GM10248 (cell line): ENCODE results near the gene ZMPSTE24.
A peak's percentile ranks its signal among the peaks of the same experiment; 100 is the strongest.

Source experiments
- CTCF ChIA-PET: fragments of 300-600 bp; sonication (Branson Sonifier 250); formaldehyde crosslinking; extraction: SDS; loops from one replicate; lab custom pipeline; 2021; ENCODE audit warnings: antibody characterized with exemption; lab: Yijun Ruan, JAX
- POLR2A ChIA-PET: fragments of 350-650 bp; sonication (Branson Sonifier 250); formaldehyde crosslinking; extraction: SDS; loops from one replicate; lab custom pipeline; 2020; ENCODE audit warnings: antibody characterized with exemption; lab: Yijun Ruan, JAX
- DNase-seq: peaks from one replicate; pipeline ENCODE4 v3.0.0; 2012; ENCODE audit errors: extremely low spot score
- CTCF ChIP-seq: IDR thresholded peaks from 2 replicates; pipeline ENCODE4 v1.5.1; 2012; ENCODE audit warnings: mild to moderate bottlenecking, low read depth; ENCODE audit errors: extremely low read depth, missing control alignments, control extremely low read depth

ZMPSTE24 gene

DNA sequence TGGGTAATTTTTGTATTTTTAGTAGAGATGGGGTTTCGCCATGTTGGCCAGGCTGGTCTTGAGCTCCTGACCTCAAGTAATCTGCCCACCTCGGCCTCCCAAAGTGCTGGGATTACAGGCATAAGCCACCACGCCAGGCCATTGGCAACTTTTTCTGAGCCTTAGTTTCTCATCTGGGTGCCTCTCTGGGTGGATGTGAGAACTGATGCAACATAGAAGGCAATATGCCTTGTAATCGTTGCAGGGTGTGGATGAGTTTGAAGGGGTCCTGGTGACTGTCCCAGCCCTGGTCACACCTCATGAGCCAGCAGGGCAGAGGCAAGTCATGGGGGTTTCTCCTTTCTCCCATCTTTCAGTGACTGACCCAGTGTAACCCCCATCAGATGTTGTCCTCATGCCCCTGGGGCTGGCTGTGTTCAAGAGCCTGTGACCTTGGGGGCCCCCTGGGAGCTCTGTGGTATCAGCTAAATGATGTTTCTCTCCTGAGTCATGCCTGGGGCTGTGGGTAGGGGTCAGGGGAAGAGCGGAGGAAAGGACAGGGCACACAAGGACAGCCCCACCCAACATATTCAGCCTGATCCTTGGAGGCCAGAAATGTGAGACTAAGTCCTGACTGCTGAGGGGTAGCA, 55.4 kb downstream of the ZMPSTE24 start:
- DNase-seq = peak; percentile 38
- ChIA-PET POLR2A (interaction anchor here (0.6 kb wide), 2 partner anchors 8 to 138 kb away, joined by 3 to 5 read pairs; no protein-coding TSS in a partner anchor), CTCF (interaction anchor here (1.5 to 10.7 kb wide), 9 partner anchors 11 to 230 kb away, joined by 4 to 168 read pairs (median 11); no protein-coding TSS in a partner anchor)
- no peak for TF ChIP-seq CTCF

GRCh38 chr1:40313958-40314720, 56.1 kb downstream of the ZMPSTE24 start:
- ChIA-PET CTCF (interaction anchor here (0.7 to 10.7 kb wide), 38 partner anchors 10 to 254 kb away, joined by 3 to 168 read pairs (median 6); partner anchors contain the start of genes RLF and SMAP2), POLR2A (no interaction called here)
- no peak for TF ChIP-seq CTCF
- DNase-seq = no peak

- ChIA-PET CTCF (interaction anchor here (0.7 to 10.7 kb wide), 61 partner anchors 10 to 395 kb away, joined by 3 to 168 read pairs (median 5); partner anchors contain the start of genes RLF, SMAP2 and ZNF684), POLR2A (interaction anchor here (0.7 kb wide), 1 partner anchor 58 kb away, joined by 3 read pairs; the partner anchor contains the start of gene SMAP2)
- TF ChIP-seq CTCF = no peak
- no peak for DNase-seq
Measured at GRCh38 chr1:40314721-40315238, 56.7 kb downstream of the ZMPSTE24 start.

DNA sequence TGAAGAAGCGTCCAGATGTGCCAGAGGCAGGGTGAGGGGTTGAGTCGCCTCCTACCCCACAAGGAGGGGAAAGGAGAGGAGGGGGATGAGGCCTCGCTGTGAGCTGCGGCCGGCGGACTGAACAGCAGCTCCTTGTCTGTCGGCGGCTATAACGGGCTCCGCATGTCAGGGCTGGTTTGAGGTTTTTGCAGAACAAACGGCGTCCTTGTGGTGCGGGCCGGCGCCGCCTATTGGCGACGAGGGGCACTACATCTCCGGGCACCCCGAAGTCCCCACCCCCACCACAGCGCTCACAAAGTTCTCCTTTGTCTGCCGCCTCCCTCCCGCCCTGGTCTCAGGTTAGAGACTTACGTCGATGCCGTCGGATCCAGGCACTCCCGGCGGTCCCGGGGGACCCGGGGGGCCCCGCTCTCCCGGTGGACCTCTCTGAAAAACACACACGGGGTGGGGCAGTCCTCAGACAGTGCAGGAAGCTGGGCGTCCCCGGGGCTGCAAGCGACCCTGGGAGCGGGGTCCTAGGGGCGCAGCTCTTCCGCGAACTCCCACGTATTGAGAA, 57.3 kb downstream of the ZMPSTE24 start:
- ChIA-PET POLR2A (interaction anchor here (0.6 to 0.7 kb wide), 2 partner anchors 58 to 78 kb away, joined by 3 to 12 read pairs; partner anchors contain the start of gene SMAP2), CTCF (interaction anchor here (0.7 to 10.7 kb wide), 68 partner anchors 10 to 395 kb away, joined by 3 to 168 read pairs (median 4); partner anchors contain the start of genes RLF, SMAP2 and ZNF684)
- peak; percentile 88 for DNase-seq
- peak; percentile 90 for TF ChIP-seq CTCF

- CTCF ChIA-PET = interaction anchor here (0.7 to 10.7 kb wide), 43 partner anchors 9 to 396 kb away, joined by 3 to 168 read pairs (median 5); partner anchors contain the start of genes SMAP2 and ZMPSTE24
- POLR2A ChIA-PET = interaction anchor here (0.5 to 0.6 kb wide), 2 partner anchors 77 to 146 kb away, joined by 3 to 12 read pairs; no protein-coding TSS in a partner anchor
- no peak for TF ChIP-seq CTCF
- peak; percentile 35 for DNase-seq
Measured at GRCh38 chr1:40315795-40316594, 58.0 kb downstream of the ZMPSTE24 start.
